ENCODE data around the gene GPC4.

DNA sequence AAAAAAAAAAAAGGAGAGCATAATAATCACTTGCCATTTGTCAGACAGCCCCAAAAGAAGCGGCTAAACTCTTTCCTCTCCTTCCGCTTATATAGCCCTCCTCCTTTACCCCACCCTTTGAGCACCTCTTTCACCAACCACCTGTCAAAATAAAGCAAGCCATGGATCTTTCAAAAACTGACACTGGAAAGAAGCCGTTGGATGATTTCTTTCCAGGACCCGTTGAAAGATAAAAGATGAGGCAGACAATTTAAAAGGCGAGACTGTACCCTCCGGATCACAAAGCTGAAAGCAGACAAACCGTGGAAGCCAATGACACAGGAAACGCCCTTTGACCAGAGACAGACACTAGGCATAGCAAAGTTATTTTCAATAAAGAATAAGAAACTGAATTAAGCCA is 22.6 kb downstream of the GPC4 start:
- TF ChIP-seq, protein P1, sequence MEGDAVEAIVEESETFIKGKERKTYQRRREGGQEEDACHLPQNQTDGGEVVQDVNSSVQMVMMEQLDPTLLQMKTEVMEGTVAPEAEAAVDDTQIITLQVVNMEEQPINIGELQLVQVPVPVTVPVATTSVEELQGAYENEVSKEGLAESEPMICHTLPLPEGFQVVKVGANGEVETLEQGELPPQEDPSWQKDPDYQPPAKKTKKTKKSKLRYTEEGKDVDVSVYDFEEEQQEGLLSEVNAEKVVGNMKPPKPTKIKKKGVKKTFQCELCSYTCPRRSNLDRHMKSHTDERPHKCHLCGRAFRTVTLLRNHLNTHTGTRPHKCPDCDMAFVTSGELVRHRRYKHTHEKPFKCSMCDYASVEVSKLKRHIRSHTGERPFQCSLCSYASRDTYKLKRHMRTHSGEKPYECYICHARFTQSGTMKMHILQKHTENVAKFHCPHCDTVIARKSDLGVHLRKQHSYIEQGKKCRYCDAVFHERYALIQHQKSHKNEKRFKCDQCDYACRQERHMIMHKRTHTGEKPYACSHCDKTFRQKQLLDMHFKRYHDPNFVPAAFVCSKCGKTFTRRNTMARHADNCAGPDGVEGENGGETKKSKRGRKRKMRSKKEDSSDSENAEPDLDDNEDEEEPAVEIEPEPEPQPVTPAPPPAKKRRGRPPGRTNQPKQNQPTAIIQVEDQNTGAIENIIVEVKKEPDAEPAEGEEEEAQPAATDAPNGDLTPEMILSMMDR (IDR thresholded peaks at IDR 0.05), result no peak
- TF ChIP-seq POLR2AphosphoS5 (IDR thresholded peaks at IDR 0.05; ENCODE audit: low read depth, low read length), result no peak
